GM15510 (cell line): ENCODE measurements around the gene CHID1.
A peak's percentile ranks its signal among the peaks of the same experiment; 100 is the strongest.

Experiments used
- POLR2A ChIP-seq: IDR thresholded peaks from 3 replicates; pipeline ENCODE4 v1.6.1; 2011; ENCODE audit warnings: borderline replicate concordance; ENCODE audit not compliant: insufficient read length; ENCODE audit errors: extremely low read depth

The CHID1 gene

DNA sequence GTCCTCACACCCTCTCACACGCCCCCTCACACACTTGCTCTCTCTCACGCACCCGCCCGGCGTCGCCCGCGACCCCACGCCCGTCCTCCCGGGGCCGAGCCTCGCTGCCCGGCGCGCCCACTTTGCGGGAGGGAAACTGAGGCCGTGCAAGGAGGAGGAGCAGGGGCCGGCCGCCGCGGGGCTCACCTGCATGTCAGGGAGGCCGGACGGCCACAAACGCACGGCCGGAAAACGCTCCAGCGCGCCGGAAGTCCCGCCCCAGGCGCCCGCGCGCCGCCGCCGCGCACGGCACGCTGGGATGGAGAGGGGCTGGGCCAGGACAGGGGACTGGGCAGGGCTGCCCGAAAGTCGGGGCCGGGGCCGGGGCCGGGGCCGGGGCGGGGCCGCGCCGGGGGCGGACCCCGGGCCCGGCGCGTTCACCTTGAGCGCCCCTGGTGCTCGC is at the start of gene CHID1:
CHID1 (minus strand) TSS at position 222 of the 442 bp plus-strand sequence. CDS start 5,994 bp downstream, outside the sequence.
- peak; percentile 87 for TF ChIP-seq POLR2A

- no peak for TF ChIP-seq POLR2A
Observed at GRCh38 chr11:959608-960007, 49.0 kb upstream of the CHID1 start.

DNA sequence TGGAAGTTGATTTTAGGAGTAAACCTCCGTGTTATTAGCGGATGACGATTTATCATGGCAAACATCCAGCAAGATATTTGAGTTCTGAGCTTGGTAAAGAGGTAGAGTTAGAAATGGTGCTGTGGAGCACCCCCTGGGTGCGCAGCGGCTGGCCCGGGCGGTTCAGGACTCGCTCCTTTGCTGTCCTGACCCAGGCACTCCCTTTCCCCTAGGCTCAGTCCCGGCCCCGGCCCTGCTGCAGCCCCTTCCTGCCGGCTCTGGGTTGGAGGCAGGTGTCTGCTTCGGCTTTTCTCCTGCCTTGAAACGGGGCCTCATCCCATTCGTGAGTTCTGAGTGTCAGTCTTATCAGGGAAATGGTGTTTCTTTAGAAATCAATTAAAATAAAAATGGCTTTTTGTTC is 48.4 kb upstream of the CHID1 start:
- no peak for TF ChIP-seq POLR2A

- TF ChIP-seq POLR2A: no peak
Observed at GRCh38 chr11:958101-958500, 47.5 kb upstream of the CHID1 start.

DNA sequence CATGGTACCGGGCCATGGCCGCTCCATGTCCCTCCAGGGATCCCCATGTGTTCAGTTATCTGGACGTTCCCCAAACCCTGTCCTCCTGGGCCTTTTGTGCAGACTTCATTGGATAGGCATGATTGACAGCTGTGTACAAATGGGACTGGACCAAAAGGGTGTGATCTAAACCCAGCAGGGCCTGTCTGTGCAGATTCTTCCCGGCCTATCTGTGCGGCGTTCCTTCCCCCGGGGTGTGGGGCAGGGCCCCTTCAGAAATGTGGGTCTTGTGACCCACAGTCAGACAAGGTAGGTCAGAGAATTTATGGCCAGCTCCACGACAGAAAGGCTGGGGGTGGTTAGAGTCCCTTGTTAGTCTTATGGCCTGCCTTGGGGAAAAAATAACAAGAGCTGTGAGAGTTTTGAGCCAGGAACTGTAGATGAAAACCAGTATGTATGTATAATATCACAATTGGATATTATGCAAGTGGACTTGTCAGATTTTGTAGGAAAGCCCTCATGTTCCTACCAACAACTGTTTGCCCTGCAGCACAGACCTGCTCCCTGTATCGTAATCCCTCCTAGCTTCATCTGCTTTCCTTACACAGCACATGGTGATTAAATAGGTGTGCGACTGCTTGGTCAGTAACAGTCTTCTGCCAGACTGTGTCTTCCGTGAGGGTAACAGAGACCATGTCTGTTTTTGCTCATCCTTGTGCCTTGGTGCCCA is 46.8 kb upstream of the CHID1 start:
- TF ChIP-seq POLR2A: no peak

DNA sequence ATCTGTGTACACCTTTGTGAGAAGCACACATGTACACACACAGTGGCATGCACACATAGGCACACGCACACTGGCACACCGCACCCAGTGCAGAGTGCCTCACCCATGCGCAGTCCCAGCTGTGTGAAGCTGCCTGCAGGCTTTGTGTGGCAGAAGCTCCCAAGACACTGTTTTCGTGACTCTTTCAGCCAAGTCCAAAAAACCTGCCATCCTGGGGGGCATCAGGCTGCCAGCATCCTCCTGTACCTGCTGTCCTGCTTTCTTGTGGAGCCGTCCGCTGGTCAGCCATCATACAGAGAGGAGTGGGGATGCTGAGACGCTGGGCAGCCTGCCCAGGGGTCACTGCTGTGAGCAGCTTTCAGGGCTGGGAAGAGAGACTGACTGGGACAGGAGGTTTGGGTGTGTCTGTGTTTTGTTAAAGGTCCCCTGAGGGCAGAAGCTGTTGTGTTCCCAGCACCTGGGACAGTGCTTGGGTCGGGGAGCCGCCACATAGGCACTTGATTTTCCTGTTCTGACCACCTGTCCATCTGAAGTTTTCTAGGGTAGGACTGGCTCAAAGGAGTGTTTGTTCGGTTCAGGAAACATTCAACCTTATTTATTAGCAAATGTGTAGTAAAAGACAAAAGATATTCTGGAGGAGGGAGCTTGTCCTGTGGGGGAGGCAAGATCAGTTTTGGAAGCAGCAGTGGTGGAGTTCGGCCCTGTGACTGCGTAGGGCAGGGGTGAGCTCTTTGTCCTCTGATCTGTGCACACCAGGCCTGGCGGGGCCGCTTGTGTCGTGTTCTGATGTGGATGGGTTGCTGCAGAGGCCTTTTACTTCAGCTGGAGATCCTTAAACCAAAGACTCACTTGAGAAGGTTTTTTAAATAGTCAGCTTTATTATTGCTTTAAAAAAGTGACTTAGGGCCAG is 44.8 kb upstream of the CHID1 start:
- no peak for TF ChIP-seq POLR2A

GRCh38 chr11:954392-955153 is 44.0 kb upstream of the CHID1 start:
- no peak for TF ChIP-seq POLR2A

GRCh38 chr11:953512-953911 is 42.9 kb upstream of the CHID1 start:
- TF ChIP-seq POLR2A: no peak

- no peak for TF ChIP-seq POLR2A
Observed at GRCh38 chr11:952406-953385, 42.1 kb upstream of the CHID1 start.

DNA sequence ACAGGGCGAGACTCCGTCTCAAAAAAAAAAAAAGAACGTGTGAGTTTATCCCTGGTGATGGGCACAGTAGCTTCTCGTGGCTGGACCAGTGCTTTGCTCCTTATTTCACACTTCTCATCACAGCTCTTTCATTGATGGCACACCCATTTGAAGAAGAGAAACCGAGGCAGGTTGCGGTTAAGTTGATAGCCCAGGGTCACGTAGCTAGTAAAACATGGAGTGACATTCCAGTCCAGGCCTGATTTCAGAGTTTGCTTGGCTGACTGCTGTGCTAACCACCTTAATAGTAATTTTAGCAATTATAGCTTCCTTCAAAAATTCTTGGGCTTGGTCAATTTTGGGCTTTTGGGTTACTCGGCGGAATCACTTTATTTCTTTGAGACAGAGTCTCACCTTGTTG is 40.9 kb upstream of the CHID1 start:
- no peak for TF ChIP-seq POLR2A

DNA sequence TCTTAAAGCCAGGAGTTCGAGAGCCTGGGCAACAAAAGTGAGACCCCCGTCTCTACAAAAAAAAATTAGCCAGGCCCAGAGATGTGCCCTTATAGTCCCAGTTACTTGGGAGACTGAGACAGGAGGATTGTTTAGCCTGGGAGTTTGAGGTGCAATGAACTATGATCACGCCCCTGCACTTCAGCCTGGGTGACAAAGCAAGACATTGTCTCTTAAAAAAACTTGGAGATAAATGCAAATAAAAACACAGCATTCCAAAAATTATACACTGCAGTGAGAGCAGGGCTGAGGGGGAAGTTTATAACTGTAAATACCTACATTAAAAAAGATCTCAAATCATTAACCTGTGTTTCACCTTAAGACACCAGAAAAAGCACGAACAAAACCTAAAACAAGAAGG is 37.1 kb upstream of the CHID1 start:
- no peak for TF ChIP-seq POLR2A

GRCh38 chr11:945986-946385 is 35.4 kb upstream of the CHID1 start:
- TF ChIP-seq POLR2A: no peak

DNA sequence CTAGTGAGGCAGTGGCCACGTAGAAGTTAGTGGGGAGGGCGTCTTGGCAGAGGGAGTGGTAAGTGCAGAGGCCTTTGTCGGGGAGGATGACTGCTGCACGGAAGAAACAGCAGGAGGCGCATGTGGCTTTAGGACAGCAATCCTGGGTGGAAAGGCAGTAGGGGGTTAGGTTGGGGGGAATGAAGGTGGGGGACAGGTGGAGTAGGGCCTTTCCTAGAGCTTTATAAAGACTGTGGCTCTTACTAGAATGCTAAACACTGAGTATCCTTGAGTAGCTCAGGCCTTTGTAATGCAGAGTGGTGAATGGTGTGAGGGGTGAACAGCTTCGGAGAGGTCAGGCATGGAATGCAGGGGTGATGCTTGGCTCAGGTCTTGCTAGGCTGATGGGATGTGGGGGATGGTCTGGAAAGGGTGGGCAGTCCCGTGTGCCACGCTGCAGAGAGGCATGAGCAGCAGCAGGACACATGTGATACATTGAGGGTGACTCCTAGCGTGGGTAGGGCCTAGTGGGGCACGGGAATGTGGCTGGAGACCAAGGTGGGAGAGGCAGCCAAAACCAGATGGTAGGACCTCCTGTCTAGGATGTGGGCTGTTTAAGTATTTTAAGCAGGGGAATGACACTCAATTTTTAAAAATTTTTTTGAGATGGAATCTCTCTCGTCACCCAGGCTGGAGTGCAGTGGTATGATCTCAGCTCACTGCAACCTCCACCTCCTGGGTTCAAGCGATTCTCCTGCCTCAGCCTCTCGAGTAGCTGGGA is 34.3 kb upstream of the CHID1 start:
- TF ChIP-seq POLR2A: no peak
